Adrenal gland (tissue), 5 donors: ENCODE results near the gene OR4K14.

Experiments
- POLR2A ChIP-seq, 2 donors: fragments of 450-650 bp; IDR thresholded peaks; one replicate each; pipeline ENCODE4 v1.6.1; 2017; ENCODE audit warnings: antibody characterized with exemption in 2 of 2, mild to moderate bottlenecking in 2 of 2, moderate library complexity in 1 of 2
- TF ChIP-seq, protein P1 (sequence below), 6 experiments: fragments of 450-650 bp in 4 of 6; fragments of 200-600 bp in 2 of 6; sonication (generic) in 1 of 6; IDR thresholded peaks; 1 replicate in 5 of 6; 2 replicates in 1 of 6; pipeline versions ENCODE4 v1.5.1 to v1.8.0; 2016 to 2021; ENCODE audit warnings: antibody characterized with exemption in 6 of 6, mild to moderate bottlenecking in 2 of 6, moderate library complexity in 1 of 6
- donor health status: DM: no; HTN: no; CAD: no.

DNA sequence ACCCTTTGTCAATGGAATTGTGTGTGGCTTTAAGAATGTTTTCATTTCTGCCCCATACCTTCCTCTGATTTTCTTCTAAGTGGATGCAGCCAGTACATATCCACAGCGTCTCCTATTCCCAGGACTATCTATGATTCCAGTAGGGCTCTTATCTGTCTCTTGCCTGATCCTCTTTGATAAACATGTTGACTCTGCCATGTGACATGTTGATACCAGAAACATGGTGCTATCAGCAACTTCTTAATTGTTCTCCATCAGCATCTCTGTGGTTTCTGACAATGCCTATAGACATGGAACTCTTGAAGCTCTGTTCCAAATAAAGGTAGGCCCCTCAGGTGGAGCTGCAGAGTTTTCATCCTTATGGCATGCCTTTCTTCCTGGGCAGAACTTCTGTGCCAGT lies 29.1 kb upstream of the OR4K14 start:
- TF ChIP-seq, protein P1, sequence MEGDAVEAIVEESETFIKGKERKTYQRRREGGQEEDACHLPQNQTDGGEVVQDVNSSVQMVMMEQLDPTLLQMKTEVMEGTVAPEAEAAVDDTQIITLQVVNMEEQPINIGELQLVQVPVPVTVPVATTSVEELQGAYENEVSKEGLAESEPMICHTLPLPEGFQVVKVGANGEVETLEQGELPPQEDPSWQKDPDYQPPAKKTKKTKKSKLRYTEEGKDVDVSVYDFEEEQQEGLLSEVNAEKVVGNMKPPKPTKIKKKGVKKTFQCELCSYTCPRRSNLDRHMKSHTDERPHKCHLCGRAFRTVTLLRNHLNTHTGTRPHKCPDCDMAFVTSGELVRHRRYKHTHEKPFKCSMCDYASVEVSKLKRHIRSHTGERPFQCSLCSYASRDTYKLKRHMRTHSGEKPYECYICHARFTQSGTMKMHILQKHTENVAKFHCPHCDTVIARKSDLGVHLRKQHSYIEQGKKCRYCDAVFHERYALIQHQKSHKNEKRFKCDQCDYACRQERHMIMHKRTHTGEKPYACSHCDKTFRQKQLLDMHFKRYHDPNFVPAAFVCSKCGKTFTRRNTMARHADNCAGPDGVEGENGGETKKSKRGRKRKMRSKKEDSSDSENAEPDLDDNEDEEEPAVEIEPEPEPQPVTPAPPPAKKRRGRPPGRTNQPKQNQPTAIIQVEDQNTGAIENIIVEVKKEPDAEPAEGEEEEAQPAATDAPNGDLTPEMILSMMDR (IDR thresholded peaks at IDR 0.05): no peak
- no peak for TF ChIP-seq POLR2A (IDR thresholded peaks at IDR 0.05)
